Chondrocyte (in vitro differentiated cells): ENCODE data around the gene WDR62. TPM values are rescaled to one million over a fixed set of nuclear protein-coding genes. Genes with fewer than 3 reads are reported as not detected.

Experiments used
- DNase-seq: peaks from one replicate; pipeline ENCODE4 v3.0.0; 2021; ENCODE audit warnings: mixed read lengths, low spot score
- H3K27ac Mint-ChIP-seq: one replicate; pipeline ENCODE4 v1.8.0; 2021; ENCODE audit warnings: mild to moderate bottlenecking, moderate library complexity, mixed read lengths; ENCODE audit not compliant: unreplicated experiment
- H3K27me3 Mint-ChIP-seq: 2 replicates; pipeline ENCODE4 v1.8.0; 2021; ENCODE audit warnings: low read depth, mixed read lengths
- H3K36me3 Mint-ChIP-seq: 2 replicates; pipeline ENCODE4 v1.8.0; 2021; ENCODE audit warnings: low read depth, mixed read lengths
- H3K4me1 Mint-ChIP-seq: 2 replicates; pipeline ENCODE4 v1.8.0; 2021; ENCODE audit warnings: low read depth, mild to moderate bottlenecking, mixed read lengths
- H3K4me3 Mint-ChIP-seq: one replicate; pipeline ENCODE4 v1.8.0; 2021; ENCODE audit warnings: mild to moderate bottlenecking, moderate library complexity, mixed read lengths; ENCODE audit not compliant: unreplicated experiment
- H3K9me3 Mint-ChIP-seq: 2 replicates; pipeline ENCODE4 v1.8.0; 2021; ENCODE audit warnings: low read depth, mixed read lengths
- CTCF ChIP-seq: fragments of 200-600 bp; sonication (generic); IDR thresholded peaks from 2 replicates; pipeline ENCODE4 v1.5.0; 2021; ENCODE audit warnings: antibody characterized with exemption, mild to moderate bottlenecking, moderate library complexity
- total RNA-seq: library from RNA; stranded (reverse); gene quantifications from 3 replicates; pipeline ENCODE4 v1.2.1, GENCODE V29; 2021

Gene WDR62
- total RNA-seq, 1 donor from 2014 or later: 3.0 TPM

- H3K4me3 Mint-ChIP-seq: no peak overlapping the region
- no peak for TF ChIP-seq CTCF
- H3K27me3 Mint-ChIP-seq: no peaks in the 10 kb centered on the region
- H3K27ac Mint-ChIP-seq: no peak overlapping the region
- no peak for DNase-seq
- H3K36me3 Mint-ChIP-seq: peaks cover 17% of the 10 kb centered on the region
- H3K4me1 Mint-ChIP-seq: peaks cover 20% of the 10 kb centered on the region
- no peaks in the 10 kb centered on the region for H3K9me3 Mint-ChIP-seq
Measured at GRCh38 chr19:36028313-36029041, 26.2 kb upstream of the WDR62 start.

- peak; percentile 28 for TF ChIP-seq CTCF
- Mint-ChIP-seq H3K27ac (no peak overlapping the region), H3K4me1 (peaks cover 20% of the 10 kb centered on the region), H3K4me3 (no peak overlapping the region), H3K9me3 (no peaks in the 10 kb centered on the region), H3K27me3 (no peaks in the 10 kb centered on the region), H3K36me3 (peaks cover 14% of the 10 kb centered on the region)
- no peak for DNase-seq
Measured at GRCh38 chr19:36030264-36031148, 24.2 kb upstream of the WDR62 start.

GRCh38 chr19:36031308-36031707 is 23.4 kb upstream of the WDR62 start:
- no peak for TF ChIP-seq CTCF
- H3K27me3 Mint-ChIP-seq: no peaks in the 10 kb centered on the region
- no peak for DNase-seq
- H3K27ac Mint-ChIP-seq: peak overlapping the region; percentile 15
- no peaks in the 10 kb centered on the region for H3K9me3 Mint-ChIP-seq
- H3K4me3 Mint-ChIP-seq: peak overlapping the region; percentile 31
- peaks cover 11% of the 10 kb centered on the region for H3K36me3 Mint-ChIP-seq
- H3K4me1 Mint-ChIP-seq: peaks cover 20% of the 10 kb centered on the region

- Mint-ChIP-seq H3K36me3 (peaks cover 6% of the 10 kb centered on the region), H3K4me1 (peaks cover 20% of the 10 kb centered on the region), H3K27me3 (no peaks in the 10 kb centered on the region), H3K4me3 (peak within 1 kb of the TSS; percentile 80), H3K27ac (peak within 1 kb of the TSS; percentile 73), H3K9me3 (no peaks in the 10 kb centered on the region)
- DNase-seq: no peak
- TF ChIP-seq CTCF: peak; percentile 42
Measured at GRCh38 chr19:36032251-36033104, 22.2 kb upstream of the WDR62 start, which contains the start of gene CLIP3. Gene CLIP3, minus strand, starts transcription at chr19:36032873. Its CDS starts 516 bp downstream, at chr19:36032357.
